GM19328 (cell line): Measurements from ENCODE around the gene RSRC2.
"Not testable (repeated sequence)": the region's sequence is repeated elsewhere in the genome, so short reads cannot be mapped to it uniquely, and the experiment has no call there.

Experiments
- ATAC-seq: cut with Tn5 transposase; IDR thresholded peaks from one replicate; pipeline ENCODE4 v1.9.1; 2021; ENCODE audit warnings: mild to moderate bottlenecking, moderate library complexity; ENCODE audit not compliant: unreplicated experiment

Gene RSRC2

GRCh38 chr12:122519418-122519817 lies 7.3 kb downstream of the RSRC2 start:
- no peak for ATAC-seq

GRCh38 chr12:122518908-122519307 lies 7.8 kb downstream of the RSRC2 start:
- no peak for ATAC-seq

GRCh38 chr12:122517877-122518276 lies 8.9 kb downstream of the RSRC2 start:
- ATAC-seq: no peak

- ATAC-seq: no peak
Observed at GRCh38 chr12:122516544-122517361, 10.0 kb downstream of the RSRC2 start.

GRCh38 chr12:122515275-122515674 lies 11.5 kb downstream of the RSRC2 start:
- ATAC-seq: no peak

DNA sequence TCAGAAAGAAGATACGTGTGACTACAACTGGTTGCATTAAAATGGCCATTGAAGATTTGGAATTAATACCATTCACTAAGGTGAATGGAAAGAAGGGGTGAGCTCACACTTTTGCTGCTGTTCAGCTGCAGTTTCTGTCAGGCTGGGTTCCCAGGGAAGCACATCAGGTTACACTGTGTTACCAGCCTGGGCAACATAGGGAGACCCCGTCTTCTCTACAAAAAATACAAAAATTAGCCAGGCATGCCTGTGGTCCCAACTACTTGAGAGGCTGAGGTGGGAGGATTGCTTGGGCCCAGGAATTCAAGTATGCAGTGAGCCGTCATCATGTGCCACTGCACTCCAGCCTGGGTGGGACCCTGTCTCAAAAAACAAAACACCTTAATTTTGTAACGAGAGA lies 13.1 kb downstream of the RSRC2 start:
- ATAC-seq: no peak

DNA sequence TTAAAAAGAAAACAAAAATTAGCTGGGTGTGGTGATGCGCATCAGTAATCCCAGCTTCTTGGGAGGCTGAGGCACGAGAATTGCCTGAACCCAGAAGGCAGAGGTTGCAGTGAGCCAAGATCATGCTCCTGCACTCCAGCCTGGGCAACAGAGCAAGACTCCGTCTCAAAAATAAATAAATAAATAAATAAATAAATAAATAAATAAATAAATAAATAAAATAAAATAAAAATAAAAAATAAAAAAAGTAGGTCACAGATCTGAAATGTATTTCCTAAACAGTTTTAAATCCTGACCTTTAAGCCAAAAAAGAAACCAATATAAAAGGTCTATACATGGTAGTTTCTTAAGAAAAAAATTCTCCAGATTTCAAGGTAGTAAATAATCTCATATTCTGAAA lies 13.7 kb downstream of the RSRC2 start:
- not testable (repeated sequence) for ATAC-seq

DNA sequence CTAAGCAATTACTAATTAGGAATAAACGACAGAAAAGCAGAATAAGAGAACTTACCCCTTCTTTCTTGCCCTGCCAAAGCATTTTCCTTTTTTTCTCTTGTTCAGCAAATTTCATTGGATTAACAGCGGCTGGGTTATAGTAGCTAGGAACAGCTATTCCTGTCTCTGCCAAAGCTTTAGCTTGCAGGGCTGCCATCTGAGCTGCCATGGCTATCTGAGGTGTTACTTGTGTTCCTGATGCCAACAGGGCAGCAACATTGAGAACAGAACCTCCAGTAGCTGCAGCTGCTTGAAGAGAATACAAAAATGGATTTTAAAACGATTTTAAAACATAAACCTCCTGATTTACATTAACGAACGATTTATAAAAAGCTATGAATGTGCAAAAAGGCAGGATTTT lies 18.6 kb downstream of the RSRC2 start:
- ATAC-seq: no peak

- no peak for ATAC-seq
Observed at GRCh38 chr12:122506393-122506938, 20.3 kb downstream of the RSRC2 start.

DNA sequence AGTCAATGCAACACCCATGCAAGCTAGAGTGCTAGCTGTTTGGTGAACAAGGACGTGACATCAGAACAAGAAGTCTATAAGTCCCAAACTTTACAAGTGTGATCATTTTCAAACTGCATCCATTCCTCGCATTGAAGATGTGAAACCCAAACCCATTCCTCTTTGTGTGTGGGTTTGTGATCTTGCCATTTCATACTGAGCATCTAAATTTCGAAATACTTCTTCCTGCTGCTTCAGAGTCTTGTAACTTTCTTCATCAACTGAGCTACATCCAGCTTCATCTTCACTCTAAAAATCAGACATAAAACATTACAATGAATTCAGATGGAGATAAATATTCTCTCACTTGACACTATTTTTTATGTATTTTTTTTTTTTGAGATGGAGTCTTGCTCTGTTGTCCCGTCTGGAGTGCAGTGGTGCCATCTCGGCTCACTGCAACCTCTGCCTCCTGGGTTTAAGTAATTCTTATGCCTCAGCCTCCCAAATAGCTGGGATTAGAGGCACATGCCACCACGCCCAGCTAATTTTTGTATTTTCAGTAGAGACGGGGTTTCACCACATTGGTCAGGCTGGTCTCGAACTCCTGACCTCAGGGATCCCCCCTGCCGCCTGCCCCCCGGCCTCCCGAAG lies 21.2 kb downstream of the RSRC2 start:
- no peak for ATAC-seq

DNA sequence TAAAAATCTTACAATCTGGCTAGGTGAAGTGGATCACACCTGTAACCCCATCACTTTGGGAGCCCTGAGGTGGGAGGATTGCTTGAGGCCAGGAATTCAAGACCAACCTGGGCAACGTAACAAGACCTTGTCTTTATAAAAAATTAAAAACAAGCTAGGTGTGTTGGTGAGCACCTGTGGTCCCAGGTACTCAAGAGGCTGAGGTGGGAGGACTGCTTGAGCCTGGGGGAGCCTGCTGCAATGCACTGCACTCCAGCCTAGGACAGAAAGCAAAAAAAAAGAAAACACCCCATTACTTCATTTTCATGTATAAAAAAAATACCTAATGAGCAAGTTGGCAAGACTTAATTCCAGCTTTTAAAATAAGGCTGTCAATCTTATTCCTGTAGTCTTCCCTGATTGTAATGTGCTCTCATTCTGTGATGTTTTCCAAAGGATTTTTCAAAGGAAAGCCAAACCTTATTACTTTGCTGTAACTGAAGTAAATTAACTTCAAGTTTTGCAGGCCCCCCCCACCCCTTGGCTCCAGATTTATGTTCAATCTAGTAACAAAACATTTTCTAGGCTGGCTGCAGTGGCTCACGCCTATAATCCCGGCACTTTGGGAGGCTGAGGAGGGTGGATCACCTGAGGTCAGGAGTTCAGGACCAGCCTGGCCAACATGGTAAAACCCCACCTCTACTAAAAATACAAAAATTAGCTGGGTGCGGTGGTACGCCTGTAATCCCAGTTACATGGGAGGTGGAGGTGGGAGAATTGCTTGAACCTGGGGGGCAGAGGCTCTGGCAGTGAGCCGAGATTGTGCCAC lies 22.7 kb downstream of the RSRC2 start:
- no peak for ATAC-seq

DNA sequence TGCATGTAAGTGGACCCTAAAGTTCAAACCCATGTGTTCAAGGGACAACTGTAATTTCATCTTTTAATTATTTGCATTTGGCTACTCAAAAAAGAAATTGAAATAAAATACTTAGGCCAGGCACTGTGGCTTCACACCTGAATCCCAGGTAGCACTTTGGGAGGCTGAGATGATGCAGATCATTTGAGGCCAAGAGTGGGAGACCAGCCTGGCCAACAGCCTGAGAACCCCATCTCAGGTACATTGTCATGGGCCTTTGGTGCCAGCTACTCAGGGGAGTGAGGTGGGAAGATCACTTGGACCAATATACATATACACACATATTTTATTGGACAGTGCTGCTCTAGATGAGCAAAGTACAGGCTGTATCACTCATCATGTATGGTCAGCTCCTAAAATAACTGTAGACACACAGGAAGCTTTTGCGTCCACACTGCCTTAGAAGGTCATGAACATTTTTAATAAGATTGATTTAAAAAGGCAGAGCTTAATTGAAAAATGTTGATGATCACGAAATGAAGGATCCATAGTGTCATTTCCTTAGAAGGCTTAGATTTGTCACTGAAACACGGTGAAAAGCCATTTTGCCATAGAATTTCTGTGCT lies 23.5 kb downstream of the RSRC2 start:
- ATAC-seq: no peak

GRCh38 chr12:122501489-122501989 lies 25.2 kb downstream of the RSRC2 start:
- no peak for ATAC-seq

- peak; percentile 83 for ATAC-seq
Observed at GRCh38 chr12:122500685-122501488, 25.8 kb downstream of the RSRC2 start, which contains the start of gene ZCCHC8. Gene ZCCHC8, minus strand, starts transcription at chr12:122500932. Its CDS starts 92 bp downstream, at chr12:122500840.

GRCh38 chr12:122499991-122500684 lies 26.6 kb downstream of the RSRC2 start:
- peak; percentile 10 for ATAC-seq

- ATAC-seq: no peak
Observed at GRCh38 chr12:122495258-122495657, 31.5 kb downstream of the RSRC2 start.

- ATAC-seq: not testable (repeated sequence)
Observed at GRCh38 chr12:122493222-122493621, 33.5 kb downstream of the RSRC2 start.

GRCh38 chr12:122491991-122492390 lies 34.7 kb downstream of the RSRC2 start:
- no peak for ATAC-seq

- no peak for ATAC-seq
Observed at GRCh38 chr12:122489038-122489437, 37.7 kb downstream of the RSRC2 start.
